Pancreas (tissue), 10 donors: Measurements from ENCODE around the gene B3GAT3. TPM values are rescaled to one million over a fixed set of nuclear protein-coding genes. Genes with fewer than 3 reads are reported as not detected.

Experiments
- ATAC-seq, 4 donors: fragments of 200-7000 bp; cut with Tn5 transposase; one replicate each; pipeline versions ENCODE4 v1.8.0 to v1.9.1; 2020; ENCODE audit warnings: mild to moderate bottlenecking in 4 of 4, moderate library complexity in 4 of 4
- DNase-seq, 6 donors: peaks; one replicate each; pipeline ENCODE4 v3.0.0-alpha.2; 2020
- FAIRE-seq: peaks from 2 replicates; lab custom pipeline; 2012; peaks lifted over from hg19 to GRCh38; lab: Jason Lieb, UNC
- H3K27ac ChIP-seq, 4 donors: fragments of 200-600 bp; sonication (generic); 1 replicate in 3 of 4; 2 replicates in 1 of 4; pipeline versions ENCODE4 v1.5.0 to v1.8.0; 2020
- H3K27me3 ChIP-seq, 4 donors: fragments of 200-600 bp; one replicate each; pipeline ENCODE4 v1.8.0; 2021
- H3K36me3 ChIP-seq, 3 donors: fragments of 200-600 bp; sonication (generic) in 1 of 3; one replicate each; pipeline versions ENCODE4 v1.5.0 to v1.8.0; 2020 to 2021
- H3K4me1 ChIP-seq, 3 donors: fragments of 200-600 bp; one replicate each; pipeline ENCODE4 v1.8.0; 2021
- H3K4me3 ChIP-seq, 4 donors: fragments of 200-600 bp; sonication (generic) in 2 of 4; one replicate each; pipeline versions ENCODE4 v1.5.0 to v1.8.0; 2020 to 2021
- H3K9me3 ChIP-seq, 4 donors: fragments of 200-600 bp; one replicate each; pipeline ENCODE4 v1.8.0; 2021
- CTCF ChIP-seq, 4 donors: fragments of 200-600 bp; sonication (generic) in 3 of 4; IDR thresholded peaks; one replicate each; pipeline versions ENCODE4 v1.5.0 to v1.8.0; 2021; ENCODE audit warnings: antibody characterized with exemption in 4 of 4
- WGBS, 2 donors: extraction: QIAGEN DNeasy Blood & Tissue Kit; methylation state at CpG; one replicate each; pipeline ENCODE4 v1.1.7; 2013; 5-methylcytosine and 5-hydroxymethylcytosine counted together
- intact Hi-C, 3 donors: fragments of 100-400 bp; cut with DNase I; formaldehyde crosslinking; loops; one replicate each; pipeline versions ENCODE4 v1.11.1 to v1.14.2; 2022
- polyA plus RNA-seq, 2 donors: library from polyadenylated mRNA; stranded (reverse); fragments of 200-250 nt; gene quantifications; one replicate each; pipeline ENCODE4 v1.2.3, GENCODE V29; 2013
- total RNA-seq, 6 donors: library from RNA; stranded (reverse); fragmentation: NEBNext Ultra II Directional in 4 of 6; extraction: Animal tissue kit (Norgen Biotek cat#: 25700) in 4 of 6; gene quantifications; one replicate each; pipeline versions ENCODE4 v1.2.1 to v1.2.4, GENCODE V29; 2021 to 2023
- donor health status: healthy with polysubstance abuse.
- donor health status: DM: no; HTN: no; CAD: no; lungs with moderate emphysema.
- donor health status: DM: no; HTN: no; CAD: no.
- donor health status: control.
- donor health status: control.
- donor health status: Bipolar disorder and iron deficiency.
- donor health status: DM: yes; HTN: yes; CAD: no.
- donor health status: DM: no; HTN: no; CAD: no.
- donor health status: DM: no; HTN: no; CAD: no.
- donor health status: DM: yes; HTN: yes; CAD: no.

The B3GAT3 gene
- total and polyA plus RNA-seq, 8 donors: 13.2 to 50.8 (median 18.5) TPM

- Histone ChIP-seq H3K4me1 (no peaks in the 10 kb centered on the region), H3K27ac (no peak overlapping the region), H3K9me3 (no peaks in the 10 kb centered on the region), H3K36me3 (peaks cover 0 to 27% (median 14%) of the 10 kb centered on the region in 3 donors), H3K4me3 (no peak overlapping the region), H3K27me3 (no peaks in the 10 kb centered on the region)
- no peak for ATAC-seq
- 88 to 91% methylated on average over 18 of the region's 18 CpGs for WGBS, 2 donors
- intact Hi-C loops: no loop called here
- FAIRE-seq: no peak
- DNase-seq: no peak
- TF ChIP-seq CTCF (IDR thresholded peaks at IDR 0.05): no peak
Measured at GRCh38 chr11:62580959-62581715, 40.6 kb downstream of the B3GAT3 start.

GRCh38 chr11:62579252-62579651 is 42.5 kb downstream of the B3GAT3 start:
- intact Hi-C loops: no loop called here
- Histone ChIP-seq H3K36me3 (peaks cover 0 to 27% (median 9%) of the 10 kb centered on the region in 3 donors), H3K4me3 (no peak overlapping the region), H3K27ac (no peak overlapping the region), H3K4me1 (peaks cover 0 to 5% (median 0%) of the 10 kb centered on the region in 3 donors), H3K9me3 (no peaks in the 10 kb centered on the region), H3K27me3 (no peaks in the 10 kb centered on the region)
- DNase-seq (no peak), FAIRE-seq (no peak), ATAC-seq (no peak)
- TF ChIP-seq CTCF (IDR thresholded peaks at IDR 0.05): no peak
- 89 to 93% methylated on average over 2 of the region's 2 CpGs for WGBS, 2 donors

GRCh38 chr11:62578541-62578940 is 43.2 kb downstream of the B3GAT3 start:
- TF ChIP-seq CTCF (IDR thresholded peaks at IDR 0.05): no peak
- intact Hi-C loops: no loop called here
- DNase-seq: no peak
- Histone ChIP-seq H3K4me3 (no peak overlapping the region), H3K36me3 (peaks cover 0 to 27% (median 9%) of the 10 kb centered on the region in 3 donors), H3K27me3 (no peaks in the 10 kb centered on the region), H3K27ac (no peak overlapping the region), H3K9me3 (no peaks in the 10 kb centered on the region), H3K4me1 (peaks cover 0 to 5% (median 0%) of the 10 kb centered on the region in 3 donors)
- no peak for FAIRE-seq
- ATAC-seq: no peak
- 96 to 97% methylated on average over 11 of the region's 11 CpGs for WGBS, 2 donors

- ATAC-seq (no peak), DNase-seq (no peak), FAIRE-seq (no peak)
- peaks cover 0 to 27% (median 9%) of the 10 kb centered on the region in 3 donors for H3K36me3 ChIP-seq
- 81% methylated on average over 12 of the region's 12 CpGs for WGBS, 2 donors
- peaks cover 5 to 10% (median 6%) of the 10 kb centered on the region in 3 donors for H3K4me1 ChIP-seq
- intact Hi-C loops: no loop called here
- no peak for TF ChIP-seq CTCF (IDR thresholded peaks at IDR 0.05)
- H3K27me3 ChIP-seq: no peaks in the 10 kb centered on the region
- no peaks in the 10 kb centered on the region for H3K9me3 ChIP-seq
- H3K27ac ChIP-seq: no peak overlapping the region
- no peak overlapping the region for H3K4me3 ChIP-seq
Measured at GRCh38 chr11:62577046-62577714, 44.6 kb downstream of the B3GAT3 start.
